Common myeloid progenitor, CD34-positive (primary cell): ENCODE data around the gene TEFM. TPM values are rescaled to one million over a fixed set of nuclear protein-coding genes. Genes with fewer than 3 reads are reported as not detected.
A peak's percentile ranks its signal among the peaks of the same experiment; 100 is the strongest.

Experiments
- CTCF ChIA-PET: fragments of 350-600 bp; sonication (Branson Sonifier 250); formaldehyde crosslinking; loops from one replicate; lab custom pipeline; 2021; ENCODE audit warnings: antibody characterized with exemption; lab: Charles Lee
- POLR2A ChIA-PET: fragments of 350-600 bp; sonication (Branson Sonifier 250); formaldehyde crosslinking; loops from one replicate; lab custom pipeline; 2021; ENCODE audit warnings: antibody characterized with exemption; lab: Charles Lee
- DNase-seq, 3 donors: peaks; one replicate each; pipeline versions ENCODE4 v3.0.0 to v3.0.0-alpha.2; 2013
- H3K27ac ChIP-seq, 2 experiments: 1 replicate in 1 of 2; 2 replicates in 1 of 2; pipeline ENCODE4 v1.7.0; 2013; ENCODE audit warnings: inconsistent platforms in 2 of 2, low read length in 2 of 2, mild to moderate bottlenecking in 2 of 2, low read depth in 1 of 2, moderate library complexity in 1 of 2; ENCODE audit not compliant: severe bottlenecking in 2 of 2, insufficient read depth in 1 of 2, poor library complexity in 1 of 2
- H3K27me3 ChIP-seq, 5 experiments: replicated peaks in 2 of 5; 1 replicate in 3 of 5; 2 replicates in 2 of 5; pipeline versions ENCODE4 v1.6.1 to v1.7.0; 2013; ENCODE audit warnings: low read length in 4 of 5, mild to moderate bottlenecking in 2 of 5, moderate library complexity in 2 of 5, inconsistent platforms in 1 of 5; ENCODE audit not compliant: insufficient read depth in 5 of 5, control insufficient read depth in 4 of 5
- H3K36me3 ChIP-seq, 4 experiments: 1 replicate in 2 of 4; 2 replicates in 2 of 4; pipeline versions ENCODE4 v1.6.1 to v1.7.0; 2013; ENCODE audit warnings: low read length in 3 of 4, control low read depth in 1 of 4, mild to moderate bottlenecking in 1 of 4; ENCODE audit not compliant: control insufficient read depth in 4 of 4, insufficient read depth in 4 of 4
- H3K4me1 ChIP-seq, 4 experiments: 1 replicate in 3 of 4; 2 replicates in 1 of 4; pipeline versions ENCODE4 v1.6.1 to v1.7.1; 2013; ENCODE audit warnings: low read length in 3 of 4, mild to moderate bottlenecking in 3 of 4, control low read depth in 1 of 4, inconsistent platforms in 1 of 4, moderate library complexity in 1 of 4; ENCODE audit not compliant: control insufficient read depth in 4 of 4, insufficient read depth in 4 of 4; ENCODE audit errors: control extremely low read depth in 1 of 4
- H3K4me3 ChIP-seq, 7 experiments: 1 replicate in 4 of 7; 2 replicates in 3 of 7; pipeline versions ENCODE4 v1.5.1 to v1.7.0; 2013; ENCODE audit warnings: mild to moderate bottlenecking in 7 of 7, low read length in 6 of 7, moderate library complexity in 6 of 7, inconsistent platforms in 2 of 7, low read depth in 2 of 7, control low read depth in 1 of 7; ENCODE audit not compliant: insufficient read depth in 4 of 7, control insufficient read depth in 1 of 7; ENCODE audit errors: extremely low read depth in 1 of 7
- H3K9me3 ChIP-seq, 5 experiments: 1 replicate in 4 of 5; 2 replicates in 1 of 5; pipeline versions ENCODE4 v1.6.1 to v1.7.1; 2013; ENCODE audit warnings: low read length in 4 of 5, mild to moderate bottlenecking in 2 of 5, inconsistent platforms in 1 of 5, low read depth in 1 of 5, moderate library complexity in 1 of 5; ENCODE audit not compliant: control insufficient read depth in 4 of 5, insufficient read depth in 2 of 5; ENCODE audit errors: control extremely low read depth in 1 of 5
- WGBS: methylation state at CpG from one replicate; pipeline ENCODE4 v1.1.5; 2013; ENCODE audit not compliant: insufficient coverage; 5-methylcytosine and 5-hydroxymethylcytosine counted together
- polyA plus RNA-seq: library from polyadenylated mRNA; unstranded; fragments of 120-200 nt; gene quantifications from one replicate; pipeline ENCODE4 v1.2.1, GENCODE V29; 2013

Gene TEFM, protein sequence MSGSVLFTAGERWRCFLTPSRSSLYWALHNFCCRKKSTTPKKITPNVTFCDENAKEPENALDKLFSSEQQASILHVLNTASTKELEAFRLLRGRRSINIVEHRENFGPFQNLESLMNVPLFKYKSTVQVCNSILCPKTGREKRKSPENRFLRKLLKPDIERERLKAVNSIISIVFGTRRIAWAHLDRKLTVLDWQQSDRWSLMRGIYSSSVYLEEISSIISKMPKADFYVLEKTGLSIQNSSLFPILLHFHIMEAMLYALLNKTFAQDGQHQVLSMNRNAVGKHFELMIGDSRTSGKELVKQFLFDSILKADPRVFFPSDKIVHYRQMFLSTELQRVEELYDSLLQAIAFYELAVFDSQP
- 12.9 TPM for polyA plus RNA-seq

DNA sequence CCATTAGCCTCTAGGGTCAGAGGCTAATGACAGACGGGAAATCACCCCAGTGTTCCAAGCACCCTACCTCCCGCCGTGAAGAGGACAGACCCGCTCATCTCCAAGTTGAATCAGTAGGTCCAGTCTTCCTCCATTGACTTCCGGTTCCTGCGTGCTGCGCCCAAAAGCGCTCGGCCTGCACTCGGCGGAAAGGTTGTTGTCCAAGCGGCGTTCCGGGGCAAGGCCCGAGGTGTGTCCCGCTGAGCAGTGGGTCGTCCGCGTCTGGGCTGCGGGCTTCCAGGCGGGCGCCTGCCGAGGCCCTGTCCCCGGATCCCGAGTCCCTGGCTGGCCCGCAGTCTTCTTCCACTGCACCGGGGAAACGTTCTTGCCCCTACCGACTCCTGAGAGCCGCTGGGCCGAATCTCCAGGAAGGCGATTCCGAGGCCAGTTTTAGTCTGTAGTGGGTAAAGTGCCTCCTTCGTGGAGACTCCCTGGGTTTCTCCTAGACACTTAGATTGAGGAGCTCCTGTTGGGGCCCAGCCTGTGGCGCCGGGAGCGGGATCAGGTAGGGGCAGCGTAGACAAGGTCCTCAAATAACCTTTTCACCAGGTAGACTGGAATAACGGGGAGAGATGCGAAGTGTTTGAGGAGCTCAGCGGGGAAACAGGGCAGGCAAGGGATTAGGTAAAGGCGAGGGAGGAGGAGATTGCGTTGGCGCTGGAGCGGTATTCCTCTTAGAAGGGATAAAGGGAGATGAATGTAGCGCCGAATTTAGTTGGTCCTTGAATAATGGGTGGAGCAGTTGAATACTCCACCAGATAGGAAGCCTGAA, at the start of gene TEFM:
TSS of gene TEFM (minus strand) at position 138 of the 811 bp plus-strand sequence. CDS start at position 98, 40 bp downstream.
- WGBS = 0% methylated on average over 38 of the region's 47 CpGs
- POLR2A ChIA-PET = interaction anchor here (0.8 kb wide), 1 partner anchor 15 kb away, joined by 3 read pairs; no protein-coding TSS in a partner anchor

DNA sequence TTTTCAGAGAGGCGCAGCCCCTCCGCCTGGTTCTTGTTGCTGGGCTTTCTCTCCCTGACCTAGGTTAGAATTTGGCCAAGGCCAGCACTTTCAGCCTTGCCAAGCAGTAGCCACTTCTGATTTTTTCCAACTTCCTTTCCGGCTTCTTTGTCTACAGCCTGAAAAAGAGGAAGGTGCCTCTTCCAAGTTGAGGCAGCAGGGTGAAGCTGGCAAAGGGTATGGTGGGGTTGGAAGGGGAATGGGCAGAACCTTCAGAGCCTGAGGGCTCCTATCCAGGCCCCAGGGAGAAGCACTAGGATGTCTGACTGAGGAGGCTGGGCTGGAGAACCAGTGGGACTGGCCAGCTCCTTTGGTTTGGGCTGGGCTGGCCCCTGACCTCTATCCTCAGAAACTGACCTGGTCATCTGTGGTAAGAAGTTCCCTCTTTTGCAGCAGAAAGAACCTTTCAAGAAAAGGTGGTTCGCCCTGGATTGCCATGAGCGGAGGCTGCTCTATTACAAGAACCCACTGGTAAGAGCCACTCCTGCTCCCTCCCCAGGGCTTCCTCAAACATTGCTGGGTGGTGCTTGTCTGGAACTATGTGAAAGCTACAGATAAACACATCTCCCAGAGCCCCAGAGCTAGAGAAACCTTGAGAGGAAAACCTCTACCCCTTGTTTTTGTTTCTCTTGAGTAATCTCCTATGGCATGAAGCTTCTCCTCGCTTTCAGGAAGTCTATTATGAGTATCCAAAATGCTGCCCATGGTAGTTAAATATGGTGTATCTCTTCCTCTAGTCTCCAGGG, 48.2 kb upstream of the TEFM start:
- Histone ChIP-seq H3K27me3 (no peaks in the 10 kb centered on the region), H3K4me3 (no peak overlapping the region), H3K36me3 (no peaks in the 10 kb centered on the region), H3K4me1 (peaks cover 3 to 54% (median 30%) of the 10 kb centered on the region in 4 experiments), H3K27ac (no peak overlapping the region), H3K9me3 (no peaks in the 10 kb centered on the region)
- CTCF ChIA-PET = interaction anchor here (1.1 to 1.2 kb wide), 2 partner anchors 14 to 16 kb away, joined by 3 read pairs; partner anchors contain the start of gene RNF135
- POLR2A ChIA-PET = no interaction called here
- peak in 2 of 3 donors; percentile 45 to 55 for DNase-seq
- WGBS = 100% methylated on average over 3 of the region's 6 CpGs

More for the DNA sequence above, at the start of gene TEFM:
- Histone ChIP-seq H3K27ac (peak within 1 kb of the TSS; percentile 86 to 94), H3K4me3 (peak within 1 kb of the TSS; percentile 81 to 100 (median 96)), H3K36me3 (peaks cover 4 to 12% (median 9%) of the 10 kb centered on the region in 4 experiments), H3K27me3 (no peaks in the 10 kb centered on the region), H3K9me3 (no peaks in the 10 kb centered on the region), H3K4me1 (peaks cover 0 to 14% (median 8%) of the 10 kb centered on the region in 4 experiments)
- DNase-seq = peak; percentile 90 to 92 (median 91)
- CTCF ChIA-PET = no interaction called here

DNA sequence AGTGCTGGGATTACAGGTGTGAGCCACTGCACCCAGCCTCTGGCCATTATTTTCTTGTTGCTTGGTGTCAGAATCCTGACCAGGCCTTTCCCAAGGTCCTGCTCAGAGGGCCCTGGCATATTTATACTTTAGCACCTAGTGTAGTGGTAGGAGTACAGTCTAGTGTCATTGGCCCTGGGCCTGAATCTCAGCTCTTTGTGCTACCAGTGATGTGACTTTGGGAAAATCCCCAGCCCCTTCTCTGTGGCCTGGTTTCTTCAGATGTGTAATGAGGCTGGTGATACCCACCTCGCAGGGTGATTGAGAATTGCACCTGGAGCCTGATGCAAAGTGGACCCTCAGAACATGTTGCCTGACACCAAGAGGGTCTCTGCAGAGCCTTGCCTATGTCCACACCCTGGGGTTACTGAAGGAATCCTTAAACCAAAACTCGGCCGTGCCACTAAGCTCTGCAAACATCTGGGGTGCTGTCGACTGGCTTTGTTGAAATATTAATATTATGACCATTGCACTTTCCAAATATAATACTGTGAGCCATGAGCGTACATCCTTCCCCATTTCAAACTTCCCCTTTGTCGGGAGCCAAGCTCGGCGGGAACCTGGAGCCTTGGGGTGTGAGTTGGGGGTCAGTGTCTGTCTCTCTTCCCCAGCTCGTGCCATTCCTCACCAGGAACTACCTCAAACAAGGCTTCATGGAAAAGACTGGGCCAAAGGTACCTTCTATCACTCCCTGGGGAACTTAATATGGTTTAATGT, 46.8 kb upstream of the TEFM start:
- peak in 2 of 3 donors; percentile 52 to 60 for DNase-seq
- Histone ChIP-seq H3K4me3 (peak overlapping the region in 1 of 7 experiments; percentile 30), H3K4me1 (peaks cover 3 to 52% (median 26%) of the 10 kb centered on the region in 4 experiments), H3K9me3 (no peaks in the 10 kb centered on the region), H3K27me3 (no peaks in the 10 kb centered on the region), H3K27ac (no peak overlapping the region), H3K36me3 (no peaks in the 10 kb centered on the region)
- 45% methylated on average over 1 of the region's 9 CpGs for WGBS
- ChIA-PET POLR2A (no interaction called here), CTCF (interaction anchor here (0.8 to 0.9 kb wide), 2 partner anchors 8 to 16 kb away, joined by 3 to 5 read pairs; no protein-coding TSS in a partner anchor)

DNA sequence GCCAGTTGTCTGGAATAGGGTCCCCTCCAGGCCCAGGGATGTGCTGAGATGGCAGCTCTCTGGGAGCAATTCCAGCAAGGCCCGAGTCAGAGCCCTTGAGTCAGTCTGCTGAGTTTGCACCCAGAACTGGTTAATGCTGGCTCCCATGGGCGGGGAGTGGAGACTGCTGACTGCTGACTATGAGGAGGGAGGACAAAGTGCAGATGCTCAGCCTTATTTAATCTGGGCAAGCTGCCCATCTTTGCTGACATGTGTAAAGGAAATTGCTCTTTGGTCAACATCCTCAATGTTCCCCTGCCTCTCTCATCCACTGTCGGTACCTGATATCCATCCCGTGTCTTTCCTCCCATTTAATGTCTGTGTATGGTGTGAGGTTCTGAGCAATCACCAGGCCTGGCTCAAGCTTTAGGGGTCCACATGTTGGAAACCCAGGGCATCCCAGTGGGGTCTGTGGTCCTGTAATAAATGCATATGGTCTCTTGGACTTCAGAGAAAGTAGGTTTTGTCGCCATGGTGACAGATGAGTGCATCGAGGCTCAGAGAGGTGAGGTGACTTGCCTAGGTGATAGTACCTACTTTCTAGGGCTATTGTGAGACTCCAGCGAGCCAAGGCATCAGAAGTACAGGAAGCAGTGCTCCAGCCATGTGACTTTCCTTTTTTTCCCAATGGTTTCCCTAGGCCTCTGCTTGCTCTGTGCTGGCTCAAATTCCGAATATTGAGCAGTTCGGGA, 44.8 kb upstream of the TEFM start:
- Histone ChIP-seq H3K27ac (no peak overlapping the region), H3K36me3 (no peaks in the 10 kb centered on the region), H3K4me1 (peaks cover 3 to 34% (median 26%) of the 10 kb centered on the region in 4 experiments), H3K9me3 (no peaks in the 10 kb centered on the region), H3K4me3 (no peak overlapping the region), H3K27me3 (no peaks in the 10 kb centered on the region)
- DNase-seq = peak in 2 of 3 donors; percentile 69 to 71
- POLR2A ChIA-PET = no interaction called here
- WGBS = 70% methylated on average over 5 of the region's 9 CpGs
- CTCF ChIA-PET = interaction anchor here (1.2 kb wide), 1 partner anchor 34 kb away, joined by 4 read pairs; no protein-coding TSS in a partner anchor

DNA sequence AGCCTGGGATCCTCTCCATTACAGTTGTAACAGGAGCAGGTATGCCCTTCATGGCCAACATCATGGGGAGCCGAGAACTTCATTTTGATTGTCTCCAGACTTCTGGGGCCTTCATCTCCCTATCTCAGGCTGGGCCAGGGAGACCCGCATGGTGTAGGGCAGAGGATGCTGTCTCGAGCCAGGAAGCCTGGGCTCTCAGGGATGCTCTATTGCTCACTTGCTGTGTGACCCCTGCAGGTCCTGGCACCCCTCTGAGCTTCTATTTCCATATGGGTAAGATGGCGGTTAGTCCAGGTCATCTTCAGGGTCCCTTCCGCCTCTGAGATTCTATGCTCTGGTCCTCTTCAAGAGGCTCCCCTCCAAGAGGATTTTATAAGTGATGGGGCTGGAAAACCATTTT, 44.2 kb upstream of the TEFM start:
- Histone ChIP-seq H3K9me3 (no peaks in the 10 kb centered on the region), H3K36me3 (no peaks in the 10 kb centered on the region), H3K27ac (no peak overlapping the region), H3K4me3 (no peak overlapping the region), H3K4me1 (peaks cover 3 to 34% (median 26%) of the 10 kb centered on the region in 4 experiments), H3K27me3 (no peaks in the 10 kb centered on the region)
- 94% methylated on average over 3 of the region's 5 CpGs for WGBS
- no peak for DNase-seq
- CTCF ChIA-PET = no interaction called here
- POLR2A ChIA-PET = no interaction called here
